Activated T-cell treated with anti-CD3 and anti-CD28 coated beads, Interleukin-2, amount 50 U/mL, for 72 hours (primary cell): Measurements from ENCODE around the gene ZNFX1. TPM values are rescaled to one million over a fixed set of nuclear protein-coding genes. Genes with fewer than 3 reads are reported as not detected.
"Not testable (repeated sequence)": the region's sequence is repeated elsewhere in the genome, so short reads cannot be mapped to it uniquely, and the experiment has no call there.

Source experiments
- ATAC-seq, 2 donors: fragments of 150-1000 bp; cut with Tn5 transposase; replicated peaks in 1 of 2; 2 replicates each; pipeline ENCODE4 v1.10.0; 2021; ENCODE audit warnings: moderate library complexity in 2 of 2, mild to moderate bottlenecking in 1 of 2
- DNase-seq, 2 donors: peaks; one replicate each; pipeline ENCODE4 v3.0.0; 2021 to 2022; ENCODE audit warnings: mixed read lengths in 1 of 2
- H3K27ac Mint-ChIP-seq: one replicate; pipeline ENCODE4 v1.8.0; 2022; ENCODE audit warnings: mild to moderate bottlenecking, moderate library complexity, mixed read lengths
- H3K27me3 Mint-ChIP-seq: one replicate; pipeline ENCODE4 v1.8.0; 2022; ENCODE audit warnings: low read depth, mixed read lengths
- H3K36me3 Mint-ChIP-seq, 2 donors: one replicate each; pipeline ENCODE4 v1.8.0; 2022; ENCODE audit warnings: mixed read lengths in 2 of 2, mild to moderate bottlenecking in 1 of 2; ENCODE audit not compliant: insufficient read depth in 2 of 2
- H3K4me1 Mint-ChIP-seq: one replicate; pipeline ENCODE4 v1.8.0; 2022; ENCODE audit warnings: low read depth, mixed read lengths
- H3K4me3 Mint-ChIP-seq, 2 donors: one replicate each; pipeline ENCODE4 v1.8.0; 2022; ENCODE audit warnings: mild to moderate bottlenecking in 2 of 2, mixed read lengths in 2 of 2, moderate library complexity in 2 of 2
- H3K9me3 Mint-ChIP-seq, 2 donors: one replicate each; pipeline ENCODE4 v1.8.0; 2022; ENCODE audit warnings: mixed read lengths in 2 of 2
- total RNA-seq, 2 donors: library from RNA; stranded (reverse); gene quantifications; one replicate each; pipeline ENCODE4 v1.2.3, GENCODE V29; 2022

ZNFX1 gene
- total RNA-seq = 10 to 100 TPM; 37.8 to 48.8 TPM

GRCh38 chr20:49278036-49278817 lies at the start of gene ZNFX1:
TSS of gene ZNFX1 (minus strand) at chr20:49278057. CDS start at chr20:49275839, 2,218 bp downstream.
- DNase-seq (peak; percentile 99), ATAC-seq (peak; percentile 80 to 81)
- peak within 1 kb of the TSS; percentile 93 to 100 for H3K4me3 Mint-ChIP-seq
- peaks cover 72% of the 10 kb centered on the region for H3K4me1 Mint-ChIP-seq
- peaks cover 56 to 80% of the 10 kb centered on the region in 2 donors for H3K36me3 Mint-ChIP-seq
- H3K9me3 Mint-ChIP-seq = peaks cover 5 to 6% of the 10 kb centered on the region in 2 donors
- H3K27ac Mint-ChIP-seq = peak within 1 kb of the TSS; percentile 100
- H3K27me3 Mint-ChIP-seq = no peaks in the 10 kb centered on the region

GRCh38 chr20:49326026-49326425 lies 48.2 kb upstream of the ZNFX1 start:
- Mint-ChIP-seq H3K4me1 (peaks cover 25% of the 10 kb centered on the region), H3K9me3 (no peaks in the 10 kb centered on the region), H3K27ac (no peak overlapping the region), H3K27me3 (peaks cover 23% of the 10 kb centered on the region), H3K36me3 (no peaks in the 10 kb centered on the region), H3K4me3 (no peak overlapping the region)
- DNase-seq (no peak), ATAC-seq (no peak)

- Mint-ChIP-seq H3K27me3 (peaks cover 26% of the 10 kb centered on the region), H3K9me3 (no peaks in the 10 kb centered on the region), H3K4me3 (no peak overlapping the region), H3K4me1 (peaks cover 26% of the 10 kb centered on the region), H3K27ac (no peak overlapping the region), H3K36me3 (no peaks in the 10 kb centered on the region)
- DNase-seq (no peak), ATAC-seq (no peak)
These were observed 46.4 kb upstream of the ZNFX1 start for GRCh38 chr20:49324306-49324705.

- H3K4me3 Mint-ChIP-seq = no peak overlapping the region
- no peaks in the 10 kb centered on the region for H3K36me3 Mint-ChIP-seq
- ATAC-seq = peak; percentile 81 to 88
- H3K9me3 Mint-ChIP-seq = no peaks in the 10 kb centered on the region
- peak; percentile 21 to 37 for DNase-seq
- no peak overlapping the region for H3K27ac Mint-ChIP-seq
- H3K4me1 Mint-ChIP-seq = peaks cover 32% of the 10 kb centered on the region
- H3K27me3 Mint-ChIP-seq = peaks cover 32% of the 10 kb centered on the region
These were observed 45.9 kb upstream of the ZNFX1 start for GRCh38 chr20:49323622-49324238.

- Mint-ChIP-seq H3K27me3 (peaks cover 63% of the 10 kb centered on the region), H3K36me3 (no peaks in the 10 kb centered on the region), H3K27ac (no peak overlapping the region), H3K9me3 (no peaks in the 10 kb centered on the region), H3K4me3 (no peak overlapping the region), H3K4me1 (peaks cover 36% of the 10 kb centered on the region)
- DNase-seq (no peak), ATAC-seq (no peak)
These were observed 42.6 kb upstream of the ZNFX1 start for GRCh38 chr20:49320460-49320859.

- peaks cover 63% of the 10 kb centered on the region for H3K27me3 Mint-ChIP-seq
- no peaks in the 10 kb centered on the region for H3K9me3 Mint-ChIP-seq
- H3K27ac Mint-ChIP-seq = no peak overlapping the region
- H3K4me3 Mint-ChIP-seq = peak overlapping the region; percentile 90 to 92
- peaks cover 29% of the 10 kb centered on the region for H3K4me1 Mint-ChIP-seq
- DNase-seq (no peak), ATAC-seq (no peak)
- H3K36me3 Mint-ChIP-seq = no peaks in the 10 kb centered on the region
These were observed 41.5 kb upstream of the ZNFX1 start for GRCh38 chr20:49319208-49319809.

GRCh38 chr20:49318430-49319207 lies 40.8 kb upstream of the ZNFX1 start:
- Mint-ChIP-seq H3K27ac (no peak overlapping the region), H3K4me3 (peak overlapping the region; percentile 90 to 92), H3K36me3 (no peaks in the 10 kb centered on the region), H3K4me1 (peaks cover 23% of the 10 kb centered on the region), H3K9me3 (no peaks in the 10 kb centered on the region), H3K27me3 (peaks cover 63% of the 10 kb centered on the region)
- peak; percentile 29 to 36 for DNase-seq
- ATAC-seq = peak; percentile 67 to 70

- peaks cover 63% of the 10 kb centered on the region for H3K27me3 Mint-ChIP-seq
- H3K9me3 Mint-ChIP-seq = no peaks in the 10 kb centered on the region
- H3K4me1 Mint-ChIP-seq = peaks cover 17% of the 10 kb centered on the region
- peak overlapping the region; percentile 90 to 92 for H3K4me3 Mint-ChIP-seq
- ATAC-seq (no peak), DNase-seq (no peak)
- H3K27ac Mint-ChIP-seq = no peak overlapping the region
- no peaks in the 10 kb centered on the region for H3K36me3 Mint-ChIP-seq
These were observed 40.2 kb upstream of the ZNFX1 start for GRCh38 chr20:49318091-49318429.

- no peak overlapping the region for H3K4me3 Mint-ChIP-seq
- H3K27ac Mint-ChIP-seq = no peak overlapping the region
- H3K36me3 Mint-ChIP-seq = no peaks in the 10 kb centered on the region
- DNase-seq = no peak
- ATAC-seq = no peak
- H3K27me3 Mint-ChIP-seq = peaks cover 59% of the 10 kb centered on the region
- no peaks in the 10 kb centered on the region for H3K9me3 Mint-ChIP-seq
- H3K4me1 Mint-ChIP-seq = peaks cover 11% of the 10 kb centered on the region
These were observed 38.8 kb upstream of the ZNFX1 start for GRCh38 chr20:49316704-49317103.

- no peak overlapping the region for H3K27ac Mint-ChIP-seq
- H3K27me3 Mint-ChIP-seq = peaks cover 49% of the 10 kb centered on the region
- peaks cover 20% of the 10 kb centered on the region for H3K4me1 Mint-ChIP-seq
- no peak overlapping the region for H3K4me3 Mint-ChIP-seq
- H3K36me3 Mint-ChIP-seq = peaks cover 4 to 6% of the 10 kb centered on the region in 2 donors
- ATAC-seq = no peak
- no peak for DNase-seq
- H3K9me3 Mint-ChIP-seq = peaks cover 5% of the 10 kb centered on the region in 2 donors
These were observed 37.7 kb upstream of the ZNFX1 start for GRCh38 chr20:49315580-49315979.

- Mint-ChIP-seq H3K36me3 (peaks cover 9 to 13% of the 10 kb centered on the region in 2 donors), H3K27me3 (peaks cover 35% of the 10 kb centered on the region), H3K4me1 (peaks cover 31% of the 10 kb centered on the region)
- not testable (repeated sequence) for H3K4me3 Mint-ChIP-seq, ATAC-seq, DNase-seq, H3K27ac Mint-ChIP-seq, H3K9me3 Mint-ChIP-seq
These were observed 36.2 kb upstream of the ZNFX1 start for GRCh38 chr20:49314052-49314451.

- ATAC-seq (no peak), DNase-seq (no peak)
- peaks cover 7 to 9% of the 10 kb centered on the region in 2 donors for H3K9me3 Mint-ChIP-seq
- no peak overlapping the region for H3K4me3 Mint-ChIP-seq
- H3K27me3 Mint-ChIP-seq = peaks cover 27% of the 10 kb centered on the region
- peaks cover 9 to 13% of the 10 kb centered on the region in 2 donors for H3K36me3 Mint-ChIP-seq
- no peak overlapping the region for H3K27ac Mint-ChIP-seq
- peaks cover 31% of the 10 kb centered on the region for H3K4me1 Mint-ChIP-seq
These were observed 35.4 kb upstream of the ZNFX1 start for GRCh38 chr20:49313283-49313682.

GRCh38 chr20:49312661-49313060 lies 34.8 kb upstream of the ZNFX1 start:
- DNase-seq (no peak), ATAC-seq (no peak)
- H3K27ac Mint-ChIP-seq = no peak overlapping the region
- H3K27me3 Mint-ChIP-seq = peaks cover 21% of the 10 kb centered on the region
- peaks cover 9 to 13% of the 10 kb centered on the region in 2 donors for H3K36me3 Mint-ChIP-seq
- H3K4me1 Mint-ChIP-seq = peaks cover 33% of the 10 kb centered on the region
- H3K4me3 Mint-ChIP-seq = no peak overlapping the region
- peaks cover 7 to 9% of the 10 kb centered on the region in 2 donors for H3K9me3 Mint-ChIP-seq
